ENCODE measurements around the gene RND1.
"Not testable (repeated sequence)": the region's sequence is repeated elsewhere in the genome, so short reads cannot be mapped to it uniquely, and the experiment has no call there.

RND1 gene

GRCh38 chr12:48865281-48866051 lies at the start of gene RND1:
TSS of gene RND1 (minus strand) at chr12:48865870. CDS start at chr12:48865767, 103 bp downstream.
- peak; percentile 82 to 94 for DNase-seq

GRCh38 chr12:48910196-48910595 lies 44.5 kb upstream of the RND1 start:
- no peak for DNase-seq

- not testable (repeated sequence) for DNase-seq
Observed at GRCh38 chr12:48909698-48910097, 44.0 kb upstream of the RND1 start.

- no peak for DNase-seq
Observed at GRCh38 chr12:48907245-48907644, 41.6 kb upstream of the RND1 start.

- DNase-seq: peak; percentile 70 to 82
Observed at GRCh38 chr12:48903982-48904411, 38.3 kb upstream of the RND1 start.

- DNase-seq: no peak
Observed at GRCh38 chr12:48903363-48903981, 37.8 kb upstream of the RND1 start.

GRCh38 chr12:48901278-48901677 lies 35.6 kb upstream of the RND1 start:
- DNase-seq: no peak

- DNase-seq: no peak
Observed at GRCh38 chr12:48899651-48900050, 34.0 kb upstream of the RND1 start.

GRCh38 chr12:48894271-48894670 lies 28.6 kb upstream of the RND1 start:
- DNase-seq: no peak

- DNase-seq: peak; percentile 46 to 72
Observed at GRCh38 chr12:48890657-48891418, 25.2 kb upstream of the RND1 start.

- DNase-seq: peak in 1 of 2 experiments; percentile 45
Observed at GRCh38 chr12:48889679-48890078, 24.0 kb upstream of the RND1 start.

GRCh38 chr12:48883305-48884161 lies 17.9 kb upstream of the RND1 start:
- DNase-seq: peak; percentile 17 to 58

GRCh38 chr12:48882972-48883304 lies 17.3 kb upstream of the RND1 start:
- no peak for DNase-seq

GRCh38 chr12:48882315-48882687 lies 16.6 kb upstream of the RND1 start:
- no peak for DNase-seq

GRCh38 chr12:48881686-48882314 lies 16.1 kb upstream of the RND1 start:
- no peak for DNase-seq

- no peak for DNase-seq
Observed at GRCh38 chr12:48880647-48881046, 15.0 kb upstream of the RND1 start.

- DNase-seq: no peak
Observed at GRCh38 chr12:48878548-48878947, 12.9 kb upstream of the RND1 start.

- no peak for DNase-seq
Observed at GRCh38 chr12:48875944-48876515, 10.4 kb upstream of the RND1 start.

- not testable (repeated sequence) for DNase-seq
Observed at GRCh38 chr12:48873534-48873933, 7.9 kb upstream of the RND1 start.

GRCh38 chr12:48873096-48873495 lies 7.4 kb upstream of the RND1 start:
- DNase-seq: no peak

- no peak for DNase-seq
Observed at GRCh38 chr12:48869191-48869590, 3.5 kb upstream of the RND1 start.

GRCh38 chr12:48868451-48868850 lies 2.8 kb upstream of the RND1 start:
- no peak for DNase-seq

All from NCI-H524 (cell line).